CD1c-positive myeloid dendritic cell (primary cell): ENCODE results near the gene UBE2L5.

ENCODE experiments used
- DNase-seq: peaks from one replicate; pipeline ENCODE4 v3.0.0-alpha.2; 2016; ENCODE audit errors: extremely low spot score

Gene UBE2L5

GRCh38 chr13:30477346-30478195 is 55.3 kb downstream of the UBE2L5 start:
- peak; percentile 40 for DNase-seq
